Naive thymus-derived CD4-positive, alpha-beta T cell (primary cell): ENCODE measurements around the gene CLGN. TPM values are rescaled to one million over a fixed set of nuclear protein-coding genes. Genes with fewer than 3 reads are reported as not detected.
"Not testable (repeated sequence)": the region's sequence is repeated elsewhere in the genome, so short reads cannot be mapped to it uniquely, and the experiment has no call there.

Experiments
- ATAC-seq: fragments of 150-1000 bp; cut with Tn5 transposase; 2 replicates; pipeline ENCODE4 v1.10.0; 2021; ENCODE audit warnings: mild to moderate bottlenecking, moderate library complexity
- CTCF ChIA-PET: fragments of 350-600 bp; sonication (Branson Sonifier 250); formaldehyde crosslinking; loops from one replicate; lab custom pipeline; 2021; ENCODE audit warnings: antibody characterized with exemption; lab: Charles Lee
- POLR2A ChIA-PET: fragments of 350-600 bp; sonication (Branson Sonifier 250); formaldehyde crosslinking; loops from one replicate; lab custom pipeline; 2021; ENCODE audit warnings: antibody characterized with exemption, inconsistent platforms; lab: Charles Lee
- DNase-seq, 9 donors: peaks; one replicate each; pipeline versions ENCODE4 v3.0.0 to v3.0.0-alpha.2; 2020 to 2022; ENCODE audit warnings: mixed read lengths in 1 of 9
- H3K27ac ChIP-seq: one replicate; pipeline ENCODE4 v1.7.0; 2013; ENCODE audit warnings: mild to moderate bottlenecking, low read depth, low read length, moderate library complexity
- H3K27me3 ChIP-seq, 2 donors: one replicate each; pipeline ENCODE4 v1.7.0; 2013; ENCODE audit warnings: low read length in 2 of 2, mild to moderate bottlenecking in 2 of 2, moderate library complexity in 2 of 2; ENCODE audit not compliant: control insufficient read depth in 2 of 2, insufficient read depth in 2 of 2
- H3K36me3 ChIP-seq, 3 experiments: 1 replicate in 2 of 3; 2 replicates in 1 of 3; pipeline ENCODE4 v1.7.0; 2013; ENCODE audit warnings: low read length in 3 of 3, mild to moderate bottlenecking in 3 of 3, moderate library complexity in 1 of 3; ENCODE audit not compliant: insufficient read depth in 3 of 3, control insufficient read depth in 2 of 3
- H3K4me1 ChIP-seq, 2 donors: one replicate each; pipeline ENCODE4 v1.7.0; 2013; ENCODE audit warnings: low read length in 2 of 2, mild to moderate bottlenecking in 2 of 2, moderate library complexity in 1 of 2; ENCODE audit not compliant: control insufficient read depth in 2 of 2, insufficient read depth in 2 of 2
- H3K4me3 ChIP-seq: 2 replicates; pipeline ENCODE4 v1.7.0; 2013; ENCODE audit warnings: mild to moderate bottlenecking, low read length
- H3K9me3 ChIP-seq, 3 experiments: 1 replicate in 2 of 3; 2 replicates in 1 of 3; pipeline ENCODE4 v1.7.0; 2013; ENCODE audit warnings: low read length in 3 of 3; ENCODE audit not compliant: control insufficient read depth in 2 of 3
- H3K27ac Mint-ChIP-seq, 9 donors: one replicate each; pipeline ENCODE4 v1.8.0; 2020 to 2022; ENCODE audit warnings: mixed read lengths in 9 of 9, mild to moderate bottlenecking in 8 of 9, moderate library complexity in 5 of 9, inconsistent platforms in 2 of 9
- H3K27me3 Mint-ChIP-seq, 5 donors: one replicate each; pipeline ENCODE4 v1.8.0; 2021 to 2022; ENCODE audit warnings: mixed read lengths in 5 of 5, mild to moderate bottlenecking in 1 of 5
- H3K36me3 Mint-ChIP-seq, 5 donors: one replicate each; pipeline ENCODE4 v1.8.0; 2020 to 2022; ENCODE audit warnings: mixed read lengths in 5 of 5, mild to moderate bottlenecking in 3 of 5, inconsistent platforms in 1 of 5
- H3K4me1 Mint-ChIP-seq, 7 donors: one replicate each; pipeline ENCODE4 v1.8.0; 2020 to 2022; ENCODE audit warnings: mixed read lengths in 7 of 7, mild to moderate bottlenecking in 3 of 7, inconsistent platforms in 1 of 7
- H3K4me3 Mint-ChIP-seq, 10 donors: one replicate each; pipeline ENCODE4 v1.8.0; 2020 to 2022; ENCODE audit warnings: mild to moderate bottlenecking in 10 of 10, mixed read lengths in 10 of 10, moderate library complexity in 6 of 10, inconsistent platforms in 2 of 10
- H3K9me3 Mint-ChIP-seq, 11 donors: one replicate each; pipeline ENCODE4 v1.8.0; 2020 to 2022; ENCODE audit warnings: mixed read lengths in 11 of 11, mild to moderate bottlenecking in 4 of 11, inconsistent platforms in 1 of 11, moderate library complexity in 1 of 11
- intact Hi-C, 2 donors: fragments of 100-400 bp; cut with micrococcal nuclease; formaldehyde crosslinking; loops; one replicate each; pipeline ENCODE4 v1.15.1; 2023
- polyA plus RNA-seq, 2 donors: library from polyadenylated mRNA; unstranded; fragments of 300-500 nt; fragmentation: Illumina TruSeq; gene quantifications; one replicate each; pipeline ENCODE4 v1.2.3, GENCODE V29; 2021
- total RNA-seq, 6 experiments: library from RNA in 5 of 6; stranded (reverse) in 5 of 6; gene quantifications; 1 replicate in 5 of 6; 2 replicates in 1 of 6; pipeline ENCODE4 v1.2.3 and lab custom pipeline; 2021 to 2026

CLGN gene
- total and polyA plus RNA-seq, 7 experiments from 2014 or later = 0.06 to 0.20 (median 0.12) TPM; not detected in 4

GRCh38 chr4:140423106-140423505 is 4.3 kb downstream of the CLGN start:
- H3K36me3 ChIP-seq = no peaks in the 10 kb centered on the region
- peaks cover 3 to 6% of the 10 kb centered on the region in 2 donors for H3K27me3 ChIP-seq
- Mint-ChIP-seq H3K9me3 (peaks cover 0 to 2% (median 0%) of the 10 kb centered on the region in 11 donors), H3K27me3 (peaks cover 43 to 64% (median 55%) of the 10 kb centered on the region in 5 donors), H3K4me1 (peaks cover 5 to 14% (median 12%) of the 10 kb centered on the region in 7 donors), H3K27ac (no peak overlapping the region), H3K36me3 (no peaks in the 10 kb centered on the region), H3K4me3 (no peak overlapping the region)
- ATAC-seq (no peak), DNase-seq (no peak)
- CTCF ChIA-PET = no interaction called here
- H3K4me1 ChIP-seq = peaks cover 0 to 4% of the 10 kb centered on the region in 2 donors
- intact Hi-C loops = no loop called here
- H3K4me3 ChIP-seq = no peak overlapping the region
- POLR2A ChIA-PET = no interaction called here
- no peak overlapping the region for H3K27ac ChIP-seq
- H3K9me3 ChIP-seq = no peaks in the 10 kb centered on the region

GRCh38 chr4:140413130-140413969 is 14.1 kb downstream of the CLGN start:
- H3K36me3 Mint-ChIP-seq, H3K4me1 ChIP-seq, ATAC-seq, intact Hi-C loops, H3K4me3 ChIP-seq, POLR2A ChIA-PET, DNase-seq, H3K9me3 ChIP-seq, H3K36me3 ChIP-seq, H3K4me3 Mint-ChIP-seq, H3K27ac ChIP-seq, H3K9me3 Mint-ChIP-seq, H3K27me3 ChIP-seq, H3K4me1 Mint-ChIP-seq, H3K27ac Mint-ChIP-seq: not testable (repeated sequence)
- peaks cover 6 to 31% (median 20%) of the 10 kb centered on the region in 5 donors for H3K27me3 Mint-ChIP-seq
- CTCF ChIA-PET = interaction anchor here (0.6 kb wide), 1 partner anchor 237 kb away, joined by 3 read pairs; no protein-coding TSS in a partner anchor

GRCh38 chr4:140408974-140409373 is 18.5 kb downstream of the CLGN start:
- peak; percentile 63 for ATAC-seq
- intact Hi-C loops = no loop called here
- Histone ChIP-seq H3K4me3 (no peak overlapping the region), H3K36me3 (no peaks in the 10 kb centered on the region), H3K4me1 (no peaks in the 10 kb centered on the region), H3K27me3 (no peaks in the 10 kb centered on the region), H3K27ac (no peak overlapping the region), H3K9me3 (no peaks in the 10 kb centered on the region)
- ChIA-PET POLR2A (no interaction called here), CTCF (no interaction called here)
- peaks cover 12 to 37% (median 25%) of the 10 kb centered on the region in 5 donors for H3K27me3 Mint-ChIP-seq
- no peak overlapping the region for H3K27ac Mint-ChIP-seq
- DNase-seq = no peak
- no peaks in the 10 kb centered on the region for H3K36me3 Mint-ChIP-seq
- H3K4me1 Mint-ChIP-seq = no peaks in the 10 kb centered on the region
- H3K4me3 Mint-ChIP-seq = no peak overlapping the region
- no peaks in the 10 kb centered on the region for H3K9me3 Mint-ChIP-seq

GRCh38 chr4:140406292-140406691 is 21.2 kb downstream of the CLGN start:
- CTCF ChIA-PET = no interaction called here
- H3K36me3 ChIP-seq = no peaks in the 10 kb centered on the region
- no peaks in the 10 kb centered on the region for H3K36me3 Mint-ChIP-seq
- POLR2A ChIA-PET = no interaction called here
- no peaks in the 10 kb centered on the region for H3K4me1 Mint-ChIP-seq
- no peak for ATAC-seq
- H3K27me3 ChIP-seq = peaks cover 0 to 2% of the 10 kb centered on the region in 2 donors
- H3K27ac Mint-ChIP-seq = no peak overlapping the region
- H3K4me3 ChIP-seq = no peak overlapping the region
- intact Hi-C loops = no loop called here
- no peak overlapping the region for H3K4me3 Mint-ChIP-seq
- no peak for DNase-seq
- no peaks in the 10 kb centered on the region for H3K9me3 ChIP-seq
- H3K27ac ChIP-seq = no peak overlapping the region
- H3K27me3 Mint-ChIP-seq = peaks cover 5 to 20% (median 8%) of the 10 kb centered on the region in 5 donors
- H3K9me3 Mint-ChIP-seq = no peaks in the 10 kb centered on the region
- no peaks in the 10 kb centered on the region for H3K4me1 ChIP-seq

- ChIA-PET POLR2A (no interaction called here), CTCF (no interaction called here)
- no peaks in the 10 kb centered on the region for H3K36me3 Mint-ChIP-seq
- H3K27me3 Mint-ChIP-seq = peaks cover 7 to 25% (median 18%) of the 10 kb centered on the region in 5 donors
- no peaks in the 10 kb centered on the region for H3K9me3 Mint-ChIP-seq
- DNase-seq (no peak), ATAC-seq (no peak)
- Histone ChIP-seq H3K9me3 (no peaks in the 10 kb centered on the region), H3K27ac (no peak overlapping the region), H3K4me1 (no peaks in the 10 kb centered on the region), H3K4me3 (no peak overlapping the region), H3K27me3 (peaks cover 0 to 4% of the 10 kb centered on the region in 2 donors), H3K36me3 (no peaks in the 10 kb centered on the region)
- H3K4me3 Mint-ChIP-seq = no peak overlapping the region
- H3K27ac Mint-ChIP-seq = no peak overlapping the region
- intact Hi-C loops = no loop called here
- no peaks in the 10 kb centered on the region for H3K4me1 Mint-ChIP-seq
Observed at GRCh38 chr4:140400111-140400510, 27.3 kb downstream of the CLGN start.

GRCh38 chr4:140395668-140396067 is 31.8 kb downstream of the CLGN start:
- Histone ChIP-seq H3K9me3 (no peaks in the 10 kb centered on the region), H3K4me1 (no peaks in the 10 kb centered on the region), H3K4me3 (no peak overlapping the region), H3K27ac (no peak overlapping the region), H3K27me3 (no peaks in the 10 kb centered on the region), H3K36me3 (no peaks in the 10 kb centered on the region)
- Mint-ChIP-seq H3K4me1 (no peaks in the 10 kb centered on the region), H3K4me3 (no peak overlapping the region), H3K27ac (no peak overlapping the region), H3K27me3 (peaks cover 10 to 18% (median 16%) of the 10 kb centered on the region in 5 donors), H3K9me3 (no peaks in the 10 kb centered on the region), H3K36me3 (no peaks in the 10 kb centered on the region)
- intact Hi-C loops = no loop called here
- POLR2A ChIA-PET = no interaction called here
- DNase-seq (no peak), ATAC-seq (no peak)
- CTCF ChIA-PET = interaction anchor here (0.6 kb wide), 1 partner anchor 314 kb away, joined by 3 read pairs; no protein-coding TSS in a partner anchor

- peaks cover 0 to 18% (median 3%) of the 10 kb centered on the region in 5 donors for H3K27me3 Mint-ChIP-seq
- no peaks in the 10 kb centered on the region for H3K27me3 ChIP-seq
- no peaks in the 10 kb centered on the region for H3K9me3 ChIP-seq
- ATAC-seq (no peak), DNase-seq (no peak)
- H3K4me3 Mint-ChIP-seq = no peak overlapping the region
- no peaks in the 10 kb centered on the region for H3K4me1 ChIP-seq
- ChIA-PET CTCF (no interaction called here), POLR2A (no interaction called here)
- H3K27ac ChIP-seq = no peak overlapping the region
- no peaks in the 10 kb centered on the region for H3K9me3 Mint-ChIP-seq
- no peak overlapping the region for H3K27ac Mint-ChIP-seq
- peaks cover 0 to 4% (median 3%) of the 10 kb centered on the region in 5 donors for H3K36me3 Mint-ChIP-seq
- no peaks in the 10 kb centered on the region for H3K4me1 Mint-ChIP-seq
- no peak overlapping the region for H3K4me3 ChIP-seq
- H3K36me3 ChIP-seq = no peaks in the 10 kb centered on the region
- intact Hi-C loops = no loop called here
Observed at GRCh38 chr4:140388015-140388414, 39.4 kb downstream of the CLGN start.
